ENCODE measurements around the gene CDH23.

The CDH23 gene

DNA sequence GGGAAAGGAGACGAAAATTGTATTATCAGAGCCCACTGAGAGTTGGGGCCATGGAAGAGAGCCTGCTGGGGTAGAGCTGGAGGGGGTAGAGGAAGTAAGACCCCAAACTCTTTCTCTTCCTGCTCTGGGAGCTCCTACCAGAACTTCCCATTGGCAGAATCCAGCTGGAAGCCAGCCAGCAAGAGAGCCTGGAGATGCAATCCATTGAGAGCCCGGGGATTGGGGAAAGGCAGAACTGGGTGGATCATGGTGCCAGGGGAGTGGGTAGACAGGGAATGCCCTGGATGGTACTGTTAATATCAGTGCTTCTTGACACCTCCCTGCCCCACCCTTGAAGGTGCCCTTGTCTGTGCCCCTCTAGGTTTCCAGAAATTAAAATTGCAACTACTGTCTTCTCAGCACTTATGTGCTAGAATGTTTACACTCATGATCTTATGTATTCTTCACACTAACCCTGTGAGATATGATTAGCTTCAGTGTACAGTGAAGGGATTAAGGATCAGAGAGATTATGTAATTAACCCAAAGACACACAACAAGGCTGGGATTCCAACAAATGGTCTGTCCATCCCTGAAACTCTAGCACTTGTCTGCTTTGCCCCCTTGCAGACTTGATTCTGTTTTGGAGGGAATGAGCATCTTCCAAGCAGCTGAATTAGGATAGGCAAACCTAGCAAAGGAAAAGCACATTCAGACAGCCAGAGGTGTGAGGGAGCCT, 168.7 kb downstream of the CDH23 start:
- TF ChIP-seq ZFX (IDR thresholded peaks at IDR 0.05; ENCODE audit: borderline replicate concordance), result no peak
- TF ChIP-seq, protein P1, sequence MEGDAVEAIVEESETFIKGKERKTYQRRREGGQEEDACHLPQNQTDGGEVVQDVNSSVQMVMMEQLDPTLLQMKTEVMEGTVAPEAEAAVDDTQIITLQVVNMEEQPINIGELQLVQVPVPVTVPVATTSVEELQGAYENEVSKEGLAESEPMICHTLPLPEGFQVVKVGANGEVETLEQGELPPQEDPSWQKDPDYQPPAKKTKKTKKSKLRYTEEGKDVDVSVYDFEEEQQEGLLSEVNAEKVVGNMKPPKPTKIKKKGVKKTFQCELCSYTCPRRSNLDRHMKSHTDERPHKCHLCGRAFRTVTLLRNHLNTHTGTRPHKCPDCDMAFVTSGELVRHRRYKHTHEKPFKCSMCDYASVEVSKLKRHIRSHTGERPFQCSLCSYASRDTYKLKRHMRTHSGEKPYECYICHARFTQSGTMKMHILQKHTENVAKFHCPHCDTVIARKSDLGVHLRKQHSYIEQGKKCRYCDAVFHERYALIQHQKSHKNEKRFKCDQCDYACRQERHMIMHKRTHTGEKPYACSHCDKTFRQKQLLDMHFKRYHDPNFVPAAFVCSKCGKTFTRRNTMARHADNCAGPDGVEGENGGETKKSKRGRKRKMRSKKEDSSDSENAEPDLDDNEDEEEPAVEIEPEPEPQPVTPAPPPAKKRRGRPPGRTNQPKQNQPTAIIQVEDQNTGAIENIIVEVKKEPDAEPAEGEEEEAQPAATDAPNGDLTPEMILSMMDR (IDR thresholded peaks at IDR 0.05), result no peak
- no peak overlapping the region for H3K27ac ChIP-seq

DNA sequence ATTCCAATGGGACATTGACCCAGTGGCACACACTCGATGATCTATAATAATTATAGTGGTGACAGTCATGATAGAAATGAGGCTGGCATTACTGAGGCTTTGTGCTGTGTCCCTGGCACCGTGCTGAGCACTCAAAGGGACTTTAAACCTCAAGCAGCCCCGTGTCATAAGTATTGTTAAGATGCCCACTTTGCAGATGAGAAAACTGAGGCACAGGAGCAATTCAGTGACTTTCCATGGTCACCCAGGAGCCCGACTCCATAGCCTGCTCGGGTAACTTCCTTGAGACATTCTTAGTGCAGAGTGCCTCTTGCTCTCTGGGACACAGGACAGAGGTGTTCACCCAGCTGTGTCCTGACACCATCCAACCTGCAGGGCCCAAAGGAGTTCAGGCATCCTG, 170.3 kb downstream of the CDH23 start:
- TF ChIP-seq, protein P1 (IDR thresholded peaks at IDR 0.05), result no peak
- TF ChIP-seq ZFX (IDR thresholded peaks at IDR 0.05; ENCODE audit: borderline replicate concordance), result no peak

DNA sequence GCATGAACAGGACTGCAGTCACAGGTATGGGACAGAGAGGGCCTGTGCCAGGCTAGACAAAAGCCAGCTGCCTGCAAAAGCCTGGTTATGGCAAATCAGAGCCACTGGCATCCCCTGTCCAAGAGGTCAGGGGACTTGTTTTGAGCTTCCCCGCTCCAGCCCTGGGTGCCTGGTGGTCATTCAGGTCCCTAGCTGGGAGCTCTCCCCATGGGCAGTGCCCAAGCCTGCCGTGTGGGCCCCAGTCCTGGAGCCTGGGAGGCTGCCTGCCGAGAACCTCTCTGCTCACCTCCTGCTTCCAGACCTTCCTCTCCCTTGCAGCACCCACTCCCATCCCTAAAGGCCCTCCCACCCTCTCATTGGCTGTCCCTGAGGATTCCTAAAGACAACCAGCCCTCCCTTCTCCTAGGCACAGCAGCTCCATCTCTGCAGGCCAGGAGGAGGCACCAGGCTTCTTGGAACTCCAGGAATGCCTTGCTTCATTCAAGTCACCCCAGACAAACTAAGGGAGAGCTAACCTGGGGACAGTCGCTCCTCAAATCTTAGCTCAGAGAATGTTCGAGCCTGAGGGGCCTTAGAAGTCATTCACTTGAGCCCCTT, 172.3 kb downstream of the CDH23 start:
- no peak overlapping the region for H3K27ac ChIP-seq
- TF ChIP-seq, protein P1 (IDR thresholded peaks at IDR 0.05), result no peak
- TF ChIP-seq ZFX (IDR thresholded peaks at IDR 0.05; ENCODE audit: borderline replicate concordance), result no peak

More for the DNA sequence above, 170.3 kb downstream of the CDH23 start:
- no peak overlapping the region for H3K27ac ChIP-seq

DNA sequence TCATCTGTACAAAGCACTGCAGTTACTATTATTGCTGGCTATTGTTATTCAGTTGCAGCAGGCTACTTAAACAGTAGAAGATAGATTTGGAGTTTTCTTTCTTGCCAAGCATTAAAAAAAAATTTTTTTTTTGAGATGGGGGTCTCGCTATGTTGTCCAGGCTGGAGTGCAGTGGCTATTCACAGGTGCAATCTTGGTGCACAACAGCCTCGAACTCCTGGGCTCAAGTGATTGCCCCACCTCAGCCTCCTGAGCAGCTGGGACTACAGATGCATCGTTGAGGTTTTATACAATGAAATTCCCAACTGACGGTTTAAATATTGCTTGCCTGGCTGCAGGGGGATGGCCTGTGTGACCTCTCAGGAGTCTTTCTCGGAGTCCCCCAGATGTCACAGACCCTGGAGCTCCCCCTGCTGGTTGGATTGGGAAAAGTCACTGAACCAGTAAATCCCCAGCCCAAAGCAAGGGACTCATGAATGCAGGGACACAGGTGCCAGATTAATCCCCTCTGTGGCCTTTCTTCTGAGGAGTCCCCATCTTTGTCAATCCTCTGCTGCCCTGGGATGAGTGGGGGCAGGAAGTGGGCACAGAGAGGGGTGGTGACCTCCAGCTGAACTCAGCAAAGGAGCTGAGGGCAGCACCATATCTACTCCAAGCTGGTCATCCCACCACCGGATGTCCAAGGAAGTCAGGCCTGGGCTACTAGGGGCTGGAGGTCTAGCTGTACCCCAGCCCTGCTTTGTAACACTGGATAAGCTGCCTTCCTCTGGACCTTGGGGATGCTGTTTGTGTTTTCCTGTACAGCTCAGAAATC, 173.3 kb downstream of the CDH23 start:
- no peak overlapping the region for H3K27ac ChIP-seq

DNA sequence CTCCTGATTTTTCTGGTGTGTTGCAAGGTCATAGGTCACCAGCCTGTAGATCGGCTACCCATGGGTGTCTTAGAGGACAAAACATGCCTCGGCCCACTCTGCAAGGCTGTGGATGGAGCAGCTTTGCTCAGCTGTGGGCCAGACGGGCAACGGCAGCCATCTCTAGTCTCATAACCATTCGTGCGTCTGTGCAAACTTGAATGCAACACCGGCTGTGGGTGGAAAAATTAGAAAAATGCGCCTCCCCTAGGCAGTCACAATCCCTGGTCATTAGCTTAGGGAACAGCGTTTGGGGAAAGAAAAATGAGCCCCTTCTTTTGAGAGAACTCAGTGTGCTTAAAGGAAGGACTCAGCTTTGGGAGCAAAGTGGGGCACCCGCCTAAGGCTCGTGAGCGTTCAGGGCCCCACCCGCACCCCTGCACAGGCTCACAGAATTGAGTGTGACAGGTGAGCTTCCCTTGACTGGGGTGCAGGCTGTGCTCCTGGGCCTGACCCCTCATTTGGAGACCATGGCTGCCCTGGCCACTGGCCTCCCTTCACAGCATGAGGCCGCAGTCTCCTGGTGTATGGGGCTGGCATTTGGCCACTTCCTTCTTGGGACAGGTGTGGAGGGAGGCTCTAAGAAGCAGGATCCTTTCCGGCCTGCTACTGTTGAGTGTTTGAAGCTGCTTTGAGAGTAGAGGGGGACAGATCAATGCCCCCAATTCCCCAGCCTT, 174.9 kb downstream of the CDH23 start:
- no peak overlapping the region for H3K27ac ChIP-seq
- TF ChIP-seq, protein P1 (IDR thresholded peaks at IDR 0.05), result no peak
- TF ChIP-seq ZFX (IDR thresholded peaks at IDR 0.05; ENCODE audit: borderline replicate concordance), result no peak

More for the DNA sequence above, 173.3 kb downstream of the CDH23 start:
- TF ChIP-seq ZFX (IDR thresholded peaks at IDR 0.05; ENCODE audit: borderline replicate concordance), result no peak
- TF ChIP-seq, protein P1 (IDR thresholded peaks at IDR 0.05), result peak; percentile 87

DNA sequence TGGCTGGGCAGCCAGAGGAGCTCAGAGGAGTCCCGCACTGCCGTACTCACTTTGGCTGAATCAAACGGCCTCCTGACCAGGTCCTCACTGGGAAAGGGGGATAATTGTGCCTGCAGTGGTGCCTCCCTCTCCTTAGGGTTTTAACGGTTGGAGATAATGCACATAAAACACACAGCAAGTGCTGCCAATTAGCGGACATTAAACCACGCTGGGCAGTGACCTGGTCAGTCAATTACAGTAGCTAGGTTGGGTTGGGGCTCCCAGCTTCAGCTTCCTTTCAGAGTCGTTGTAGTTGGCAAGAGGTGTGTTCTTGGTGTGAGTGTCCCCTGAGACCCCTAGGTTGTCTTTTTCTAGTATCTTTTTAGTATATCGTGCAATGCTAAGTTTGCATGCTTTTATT, 176.2 kb downstream of the CDH23 start:
- no peak overlapping the region for H3K27ac ChIP-seq
- TF ChIP-seq ZFX (IDR thresholded peaks at IDR 0.05; ENCODE audit: borderline replicate concordance), result no peak
- TF ChIP-seq, protein P1 (IDR thresholded peaks at IDR 0.05), result no peak

Data from 22Rv1 (cell line).